DND-41 (cell line): ENCODE results near the gene BPIFB6.

Experiments
- CTCF ChIP-seq: IDR thresholded peaks from 2 replicates; pipeline ENCODE4 v1.5.1; 2012; ENCODE audit warnings: borderline replicate concordance, low read length, moderate library complexity, mild to moderate bottlenecking; ENCODE audit not compliant: poor library complexity, severe bottlenecking; ENCODE audit errors: extremely low read depth
- EZH2 ChIP-seq: IDR thresholded peaks from 3 replicates; pipeline ENCODE4 v1.6.1; 2012; ENCODE audit warnings: borderline replicate concordance, low read depth, mild to moderate bottlenecking, moderate library complexity, low read length, inconsistent platforms; ENCODE audit not compliant: severe bottlenecking

- TF ChIP-seq CTCF (no peak), EZH2 (no peak)
These were observed 13.1 kb upstream of the BPIFB6 start for GRCh38 chr20:33018169-33018931.
